K562 (cell line): ENCODE data around the gene CBL.
A peak's percentile ranks its signal among the peaks of the same experiment; 100 is the strongest.

ENCODE experiments used
- ARID2 ChIP-seq: fragments of 450-650 bp; IDR thresholded peaks from 2 replicates; pipeline ENCODE4 v1.6.1; 2017; ENCODE audit warnings: antibody characterized with exemption, mild to moderate bottlenecking
- JUND ChIP-seq, 2 experiments: IDR thresholded peaks; 2 replicates in 1 of 2; 3 replicates in 1 of 2; pipeline ENCODE4 v1.6.1; 2011; ENCODE audit warnings: borderline replicate concordance in 2 of 2, low read depth in 2 of 2, low read length in 2 of 2, improper control_type of control experiment in 1 of 2, missing biosample characterization in 1 of 2, missing genetic modification characterization in 1 of 2, missing genetic modification reagents in 1 of 2
- MAZ ChIP-seq, 2 experiments: fragments of 450-650 bp in 1 of 2; sonication (generic) in 1 of 2; formaldehyde crosslinking; IDR thresholded peaks in 1 of 2; conservative IDR thresholded peaks in 1 of 2; 2 replicates each; pipeline versions ENCODE4 v1.4.0 to v1.5.0; 2020; ENCODE audit warnings: mild to moderate bottlenecking in 1 of 2, missing genetic modification reagents in 1 of 2
- MED1 ChIP-seq: sonication (generic); formaldehyde crosslinking; IDR thresholded peaks from 2 replicates; pipeline ENCODE4 v1.8.1; 2023; ENCODE audit warnings: missing genetic modification reagents, borderline replicate concordance
- MTA2 ChIP-seq: fragments of 450-650 bp; IDR thresholded peaks from 2 replicates; pipeline ENCODE4 v1.6.1; 2016; ENCODE audit warnings: low read depth
- MXI1 ChIP-seq: IDR thresholded peaks from 2 replicates; pipeline ENCODE4 v1.6.1; 2011; ENCODE audit warnings: low read depth, mild to moderate bottlenecking, improper control_type of control experiment, low read length
- RBBP5 ChIP-seq: fragments of 200-600 bp; sonication (generic); IDR thresholded peaks from 2 replicates; pipeline ENCODE4 v1.6.1; 2012; ENCODE audit warnings: borderline replicate concordance, mild to moderate bottlenecking, low read length, control low read depth, inconsistent platforms; ENCODE audit not compliant: insufficient read depth, poor library complexity, severe bottlenecking
- ZNF143 ChIP-seq: sonication (generic); formaldehyde crosslinking; IDR thresholded peaks from 2 replicates; pipeline ENCODE4 v1.9.0; 2022; ENCODE audit warnings: mild to moderate bottlenecking, missing genetic modification reagents
- TF ChIP-seq, protein P1 (sequence below): fragments of 150-350 bp; conservative IDR thresholded peaks from 2 replicates; pipeline ENCODE4 v1.6.1; 2014; ENCODE audit warnings: low read length
- TF ChIP-seq, protein P2 (sequence below), 2 experiments: fragments of 450-650 bp; formaldehyde crosslinking in 1 of 2; IDR thresholded peaks; 2 replicates each; pipeline versions ENCODE4 v1.4.0 to v1.6.1; 2014 to 2020; ENCODE audit warnings: mild to moderate bottlenecking in 2 of 2, borderline replicate concordance in 1 of 2, low read depth in 1 of 2
- TF ChIP-seq, protein P3 (sequence below), 2 experiments: fragments of 450-650 bp in 1 of 2; sonication (generic) in 1 of 2; formaldehyde crosslinking in 1 of 2; IDR thresholded peaks; 2 replicates each; pipeline versions ENCODE4 v1.7.1 to v1.9.0; 2016 to 2022; ENCODE audit warnings: inconsistent platforms in 1 of 2, mild to moderate bottlenecking in 1 of 2, missing genetic modification reagents in 1 of 2

GRCh38 chr11:119168471-119169281 is 37.5 kb upstream of the CBL start, which contains the start of gene NLRX1:
- TF ChIP-seq, protein P1, sequence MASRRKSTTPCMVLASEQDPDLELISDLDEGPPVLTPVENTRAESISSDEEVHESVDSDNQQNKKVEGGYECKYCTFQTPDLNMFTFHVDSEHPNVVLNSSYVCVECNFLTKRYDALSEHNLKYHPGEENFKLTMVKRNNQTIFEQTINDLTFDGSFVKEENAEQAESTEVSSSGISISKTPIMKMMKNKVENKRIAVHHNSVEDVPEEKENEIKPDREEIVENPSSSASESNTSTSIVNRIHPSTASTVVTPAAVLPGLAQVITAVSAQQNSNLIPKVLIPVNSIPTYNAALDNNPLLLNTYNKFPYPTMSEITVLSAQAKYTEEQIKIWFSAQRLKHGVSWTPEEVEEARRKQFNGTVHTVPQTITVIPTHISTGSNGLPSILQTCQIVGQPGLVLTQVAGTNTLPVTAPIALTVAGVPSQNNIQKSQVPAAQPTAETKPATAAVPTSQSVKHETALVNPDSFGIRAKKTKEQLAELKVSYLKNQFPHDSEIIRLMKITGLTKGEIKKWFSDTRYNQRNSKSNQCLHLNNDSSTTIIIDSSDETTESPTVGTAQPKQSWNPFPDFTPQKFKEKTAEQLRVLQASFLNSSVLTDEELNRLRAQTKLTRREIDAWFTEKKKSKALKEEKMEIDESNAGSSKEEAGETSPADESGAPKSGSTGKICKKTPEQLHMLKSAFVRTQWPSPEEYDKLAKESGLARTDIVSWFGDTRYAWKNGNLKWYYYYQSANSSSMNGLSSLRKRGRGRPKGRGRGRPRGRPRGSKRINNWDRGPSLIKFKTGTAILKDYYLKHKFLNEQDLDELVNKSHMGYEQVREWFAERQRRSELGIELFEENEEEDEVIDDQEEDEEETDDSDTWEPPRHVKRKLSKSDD = 0 out of 2 replicates have a peak, but pooled peaks have one; percentile 33
- TF ChIP-seq MED1 (CRISPR knock-in tag) = no peak
- no peak for TF ChIP-seq MXI1
- TF ChIP-seq JUND (IDR thresholded peaks at IDR 0.05; ENCODE audit: borderline replicate concordance, low read depth, low read length) = 0 out of 2 replicates have a peak, but pooled peaks have one; percentile 41
- TF ChIP-seq JUND (tag; IDR thresholded peaks at IDR 0.05; ENCODE audit: borderline replicate concordance, low read depth, low read length) = peak; percentile 46; the same call in 1 of the 3 replicates
- TF ChIP-seq, protein P2, sequence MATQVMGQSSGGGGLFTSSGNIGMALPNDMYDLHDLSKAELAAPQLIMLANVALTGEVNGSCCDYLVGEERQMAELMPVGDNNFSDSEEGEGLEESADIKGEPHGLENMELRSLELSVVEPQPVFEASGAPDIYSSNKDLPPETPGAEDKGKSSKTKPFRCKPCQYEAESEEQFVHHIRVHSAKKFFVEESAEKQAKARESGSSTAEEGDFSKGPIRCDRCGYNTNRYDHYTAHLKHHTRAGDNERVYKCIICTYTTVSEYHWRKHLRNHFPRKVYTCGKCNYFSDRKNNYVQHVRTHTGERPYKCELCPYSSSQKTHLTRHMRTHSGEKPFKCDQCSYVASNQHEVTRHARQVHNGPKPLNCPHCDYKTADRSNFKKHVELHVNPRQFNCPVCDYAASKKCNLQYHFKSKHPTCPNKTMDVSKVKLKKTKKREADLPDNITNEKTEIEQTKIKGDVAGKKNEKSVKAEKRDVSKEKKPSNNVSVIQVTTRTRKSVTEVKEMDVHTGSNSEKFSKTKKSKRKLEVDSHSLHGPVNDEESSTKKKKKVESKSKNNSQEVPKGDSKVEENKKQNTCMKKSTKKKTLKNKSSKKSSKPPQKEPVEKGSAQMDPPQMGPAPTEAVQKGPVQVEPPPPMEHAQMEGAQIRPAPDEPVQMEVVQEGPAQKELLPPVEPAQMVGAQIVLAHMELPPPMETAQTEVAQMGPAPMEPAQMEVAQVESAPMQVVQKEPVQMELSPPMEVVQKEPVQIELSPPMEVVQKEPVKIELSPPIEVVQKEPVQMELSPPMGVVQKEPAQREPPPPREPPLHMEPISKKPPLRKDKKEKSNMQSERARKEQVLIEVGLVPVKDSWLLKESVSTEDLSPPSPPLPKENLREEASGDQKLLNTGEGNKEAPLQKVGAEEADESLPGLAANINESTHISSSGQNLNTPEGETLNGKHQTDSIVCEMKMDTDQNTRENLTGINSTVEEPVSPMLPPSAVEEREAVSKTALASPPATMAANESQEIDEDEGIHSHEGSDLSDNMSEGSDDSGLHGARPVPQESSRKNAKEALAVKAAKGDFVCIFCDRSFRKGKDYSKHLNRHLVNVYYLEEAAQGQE (IDR thresholded peaks at IDR 0.05; ENCODE audit: borderline replicate concordance) = peak; percentile 4; the same call in 1 of the 2 replicates
- TF ChIP-seq, protein P2 (CRISPR knock-in tag; IDR thresholded peaks at IDR 0.05; ENCODE audit: low read depth) = no peak
- TF ChIP-seq ARID2 = no peak
- TF ChIP-seq, protein P3, sequence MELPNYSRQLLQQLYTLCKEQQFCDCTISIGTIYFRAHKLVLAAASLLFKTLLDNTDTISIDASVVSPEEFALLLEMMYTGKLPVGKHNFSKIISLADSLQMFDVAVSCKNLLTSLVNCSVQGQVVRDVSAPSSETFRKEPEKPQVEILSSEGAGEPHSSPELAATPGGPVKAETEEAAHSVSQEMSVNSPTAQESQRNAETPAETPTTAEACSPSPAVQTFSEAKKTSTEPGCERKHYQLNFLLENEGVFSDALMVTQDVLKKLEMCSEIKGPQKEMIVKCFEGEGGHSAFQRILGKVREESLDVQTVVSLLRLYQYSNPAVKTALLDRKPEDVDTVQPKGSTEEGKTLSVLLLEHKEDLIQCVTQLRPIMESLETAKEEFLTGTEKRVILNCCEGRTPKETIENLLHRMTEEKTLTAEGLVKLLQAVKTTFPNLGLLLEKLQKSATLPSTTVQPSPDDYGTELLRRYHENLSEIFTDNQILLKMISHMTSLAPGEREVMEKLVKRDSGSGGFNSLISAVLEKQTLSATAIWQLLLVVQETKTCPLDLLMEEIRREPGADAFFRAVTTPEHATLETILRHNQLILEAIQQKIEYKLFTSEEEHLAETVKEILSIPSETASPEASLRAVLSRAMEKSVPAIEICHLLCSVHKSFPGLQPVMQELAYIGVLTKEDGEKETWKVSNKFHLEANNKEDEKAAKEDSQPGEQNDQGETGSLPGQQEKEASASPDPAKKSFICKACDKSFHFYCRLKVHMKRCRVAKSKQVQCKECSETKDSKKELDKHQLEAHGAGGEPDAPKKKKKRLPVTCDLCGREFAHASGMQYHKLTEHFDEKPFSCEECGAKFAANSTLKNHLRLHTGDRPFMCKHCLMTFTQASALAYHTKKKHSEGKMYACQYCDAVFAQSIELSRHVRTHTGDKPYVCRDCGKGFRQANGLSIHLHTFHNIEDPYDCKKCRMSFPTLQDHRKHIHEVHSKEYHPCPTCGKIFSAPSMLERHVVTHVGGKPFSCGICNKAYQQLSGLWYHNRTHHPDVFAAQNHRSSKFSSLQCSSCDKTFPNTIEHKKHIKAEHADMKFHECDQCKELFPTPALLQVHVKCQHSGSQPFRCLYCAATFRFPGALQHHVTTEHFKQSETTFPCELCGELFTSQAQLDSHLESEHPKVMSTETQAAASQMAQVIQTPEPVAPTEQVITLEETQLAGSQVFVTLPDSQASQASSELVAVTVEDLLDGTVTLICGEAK (IDR thresholded peaks at IDR 0.05) = no peak
- TF ChIP-seq, protein P3 (CRISPR knock-in tag; IDR thresholded peaks at IDR 0.05) = no peak
- TF ChIP-seq RBBP5 = no peak
- peak; percentile 49 to 62; a peak in 1 of 4 replicates for TF ChIP-seq MAZ (CRISPR knock-in tag; conservative IDR thresholded peaks at IDR 0.05 in 1 of 2, IDR thresholded peaks at IDR 0.05 in 1 of 2)
- no peak for TF ChIP-seq MTA2
- TF ChIP-seq ZNF143 (CRISPR knock-in tag) = no peak
